Parathyroid adenoma (tissue), 2 donors: ENCODE measurements around the gene SNIP1.
"Not testable (repeated sequence)": the region's sequence is repeated elsewhere in the genome, so short reads cannot be mapped to it uniquely, and the experiment has no call there.

ENCODE experiments used
- H2AFZ ChIP-seq: fragments of 300-600 bp; sonication (generic); one replicate; pipeline ENCODE4 v1.7.0; 2017; ENCODE audit warnings: antibody characterized with exemption, mild to moderate bottlenecking
- H3K27ac ChIP-seq: fragments of 300-600 bp; sonication (generic); one replicate; pipeline ENCODE4 v1.7.0; 2017
- H3K27me3 ChIP-seq: fragments of 300-600 bp; sonication (generic); one replicate; pipeline ENCODE4 v1.7.0; 2017; ENCODE audit warnings: low read length; ENCODE audit not compliant: control insufficient read depth, insufficient read depth
- H3K36me3 ChIP-seq: fragments of 300-600 bp; sonication (generic); one replicate; pipeline ENCODE4 v1.7.0; 2017; ENCODE audit warnings: low read length; ENCODE audit not compliant: control insufficient read depth, insufficient read depth
- H3K4me1 ChIP-seq: fragments of 300-600 bp; sonication (generic); one replicate; pipeline ENCODE4 v1.7.0; 2017; ENCODE audit warnings: control low read depth
- H3K4me2 ChIP-seq: fragments of 300-600 bp; sonication (generic); one replicate; pipeline ENCODE4 v1.7.0; 2017; ENCODE audit warnings: low read length
- H3K4me3 ChIP-seq: fragments of 300-600 bp; sonication (generic); one replicate; pipeline ENCODE4 v1.7.0; 2017; ENCODE audit warnings: low read depth, low read length
- H3K79me2 ChIP-seq: fragments of 300-600 bp; sonication (generic); one replicate; pipeline ENCODE4 v1.7.0; 2017; ENCODE audit warnings: control low read depth
- H3K9ac ChIP-seq: fragments of 300-600 bp; sonication (generic); one replicate; pipeline ENCODE4 v1.7.0; 2017; ENCODE audit warnings: mild to moderate bottlenecking
- H3K9me3 ChIP-seq: fragments of 300-600 bp; sonication (generic); one replicate; pipeline ENCODE4 v1.7.0; 2017; ENCODE audit warnings: low read length; ENCODE audit not compliant: control insufficient read depth
- CTCF ChIP-seq: fragments of 300-600 bp; sonication (generic); IDR thresholded peaks from one replicate; pipeline ENCODE4 v1.7.0; 2017; ENCODE audit warnings: antibody characterized with exemption, mild to moderate bottlenecking
- donor health status: primary hyperparathyroidism.

Gene SNIP1

GRCh38 chr1:37596182-37596667 lies 42.1 kb upstream of the SNIP1 start:
- Histone ChIP-seq H3K4me1 (peaks cover 3% of the 10 kb centered on the region), H3K4me2 (peak overlapping the region; percentile 98), H3K9ac (no peak overlapping the region), H2AFZ (peak overlapping the region; percentile 97), H3K4me3 (peak overlapping the region; percentile 84), H3K9me3 (no peaks in the 10 kb centered on the region), H3K27me3 (no peaks in the 10 kb centered on the region), H3K27ac (peak overlapping the region; percentile 63), H3K79me2 (peaks cover 3% of the 10 kb centered on the region), H3K36me3 (no peaks in the 10 kb centered on the region)
- TF ChIP-seq CTCF: no peak

- Histone ChIP-seq H3K4me2 (peak within 1 kb of the TSS; percentile 98), H3K36me3 (no peaks in the 10 kb centered on the region), H3K4me3 (peak within 1 kb of the TSS; percentile 84), H3K9me3 (no peaks in the 10 kb centered on the region), H3K79me2 (peaks cover 3% of the 10 kb centered on the region), H3K27me3 (no peaks in the 10 kb centered on the region), H3K9ac (no peak within 1 kb of the TSS), H3K4me1 (peaks cover 3% of the 10 kb centered on the region), H3K27ac (peak within 1 kb of the TSS; percentile 63), H2AFZ (peak within 1 kb of the TSS; percentile 97)
- no peak for TF ChIP-seq CTCF
Observed at GRCh38 chr1:37595440-37596181, 41.5 kb upstream of the SNIP1 start, which contains the start of gene GNL2. TSS of gene GNL2 (minus strand) at chr1:37595937. CDS start at chr1:37595822, 115 bp downstream.

- H3K27ac ChIP-seq: no peak overlapping the region
- no peak overlapping the region for H3K4me2 ChIP-seq
- H3K79me2 ChIP-seq: peaks cover 3% of the 10 kb centered on the region
- no peaks in the 10 kb centered on the region for H3K27me3 ChIP-seq
- H2AFZ ChIP-seq: no peak overlapping the region
- TF ChIP-seq CTCF: no peak
- H3K9me3 ChIP-seq: no peaks in the 10 kb centered on the region
- peaks cover 3% of the 10 kb centered on the region for H3K4me1 ChIP-seq
- no peak overlapping the region for H3K4me3 ChIP-seq
- H3K9ac ChIP-seq: no peak overlapping the region
- no peaks in the 10 kb centered on the region for H3K36me3 ChIP-seq
Observed at GRCh38 chr1:37593726-37594125, 39.6 kb upstream of the SNIP1 start.

- Histone ChIP-seq H3K79me2 (no peaks in the 10 kb centered on the region), H3K4me1 (no peaks in the 10 kb centered on the region), H2AFZ (no peak overlapping the region), H3K4me2 (no peak overlapping the region), H3K36me3 (no peaks in the 10 kb centered on the region), H3K4me3 (no peak overlapping the region), H3K27me3 (no peaks in the 10 kb centered on the region), H3K9ac (no peak overlapping the region), H3K27ac (no peak overlapping the region), H3K9me3 (no peaks in the 10 kb centered on the region)
- TF ChIP-seq CTCF: no peak
Observed at GRCh38 chr1:37588939-37589338, 34.8 kb upstream of the SNIP1 start.

GRCh38 chr1:37584544-37584943 lies 30.5 kb upstream of the SNIP1 start:
- H3K4me1 ChIP-seq, H3K4me3 ChIP-seq, H3K27ac ChIP-seq, H3K4me2 ChIP-seq, H2AFZ ChIP-seq, H3K9me3 ChIP-seq, H3K79me2 ChIP-seq, H3K9ac ChIP-seq, H3K36me3 ChIP-seq, H3K27me3 ChIP-seq: not testable (repeated sequence)
